Activated CD8-positive, alpha-beta memory T cell treated with anti-CD3 and anti-CD28 coated beads for 24 hours (primary cell): ENCODE measurements around the gene ARHGEF2.

Source experiments
- DNase-seq: peaks from one replicate; pipeline ENCODE4 v3.0.0-alpha.2; 2020

The ARHGEF2 gene

DNA sequence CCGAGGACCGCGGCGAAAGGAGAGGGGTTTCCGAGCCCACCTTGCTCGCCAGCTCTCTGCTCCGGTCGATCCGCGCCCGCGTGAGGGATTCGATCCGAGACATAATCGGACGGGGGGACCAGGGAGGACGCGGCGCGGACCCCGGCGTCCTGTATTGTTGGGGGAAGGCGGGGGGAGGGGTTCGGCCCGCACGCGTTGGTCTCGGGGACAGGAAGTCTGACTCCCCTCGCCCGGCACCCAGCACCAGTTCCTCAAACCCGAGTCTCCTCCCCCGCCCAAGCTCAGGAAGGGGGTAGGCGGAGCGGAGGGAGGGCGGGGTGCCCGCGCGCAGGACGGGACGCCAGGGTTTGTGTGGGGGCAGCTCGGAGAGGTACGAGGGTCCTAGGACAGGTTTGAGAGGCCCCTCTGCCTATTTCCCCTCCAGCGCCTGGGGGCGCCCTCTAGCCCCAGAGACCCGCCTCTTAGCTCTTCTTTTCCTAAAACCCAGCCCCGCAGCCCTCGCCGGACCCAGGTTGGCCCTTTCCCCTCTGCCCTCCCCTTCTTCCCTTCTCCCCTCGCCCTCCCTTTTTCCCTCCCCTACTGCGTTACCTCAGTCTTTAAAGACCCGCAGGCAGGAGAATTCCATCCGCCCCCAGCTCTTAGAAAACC is at the start of gene ARHGEF2:
ARHGEF2 (minus strand) TSS at position 223 of the 648 bp plus-strand sequence; CDS start at position 103, 120 bp downstream.
- DNase-seq, result peak; percentile 91

DNA sequence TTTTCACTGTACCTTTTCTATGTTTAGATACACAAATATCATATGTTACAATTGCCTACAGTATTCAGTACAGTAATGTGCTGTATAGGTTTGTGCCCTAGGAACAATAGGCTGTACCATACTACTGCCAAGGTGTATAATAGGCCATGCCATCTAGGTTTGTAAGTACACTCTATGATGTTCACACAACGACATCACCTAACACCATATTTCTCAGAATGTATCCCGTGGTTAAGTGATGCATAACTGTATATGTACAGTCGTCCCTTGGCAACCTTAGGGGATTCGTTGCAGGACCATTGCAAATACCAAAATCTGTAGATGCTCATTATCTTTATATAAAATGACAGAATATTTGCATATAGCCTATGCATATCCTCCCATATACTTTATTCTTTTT is 48.2 kb upstream of the ARHGEF2 start:
- DNase-seq, result no peak

DNA sequence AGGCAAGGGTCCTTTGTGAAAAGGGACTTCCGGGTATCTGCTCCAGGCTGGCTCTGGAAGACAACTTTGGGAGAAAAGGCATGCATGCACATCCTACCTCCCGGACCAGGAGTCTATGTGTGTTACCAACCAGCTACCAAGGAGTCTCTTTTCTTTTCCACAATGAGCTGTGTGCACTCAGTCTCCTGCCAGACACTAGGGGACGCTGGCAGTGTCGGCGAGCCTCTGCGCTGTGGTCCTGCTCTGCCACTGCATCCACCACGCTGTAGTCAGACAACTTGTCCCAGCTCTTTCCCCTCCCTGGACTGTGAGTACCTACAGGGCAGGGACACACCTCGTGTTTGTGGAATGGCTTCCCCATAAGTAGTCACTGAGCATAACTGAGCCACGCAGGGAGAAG is 47.5 kb upstream of the ARHGEF2 start:
- peak; percentile 62 for DNase-seq

DNA sequence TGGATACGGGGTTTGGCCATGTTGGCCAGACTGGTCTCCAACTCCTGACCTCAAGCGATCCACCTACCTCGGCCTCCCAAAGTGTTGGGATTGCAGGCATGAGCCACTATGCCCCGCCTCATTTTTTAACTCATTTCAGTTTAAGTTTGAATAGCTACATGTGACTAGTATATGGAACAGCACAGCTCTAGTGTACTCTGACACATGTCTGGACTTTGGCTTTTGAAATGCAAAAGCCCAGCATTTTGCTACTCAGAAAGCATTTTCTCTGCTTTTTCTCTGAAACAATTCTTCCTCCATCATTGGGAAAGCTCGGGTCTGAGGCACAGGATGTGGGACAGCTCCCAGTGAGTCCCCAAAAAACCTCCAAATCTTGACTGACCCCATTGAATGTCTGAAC is 46.5 kb upstream of the ARHGEF2 start:
- DNase-seq, result no peak

DNA sequence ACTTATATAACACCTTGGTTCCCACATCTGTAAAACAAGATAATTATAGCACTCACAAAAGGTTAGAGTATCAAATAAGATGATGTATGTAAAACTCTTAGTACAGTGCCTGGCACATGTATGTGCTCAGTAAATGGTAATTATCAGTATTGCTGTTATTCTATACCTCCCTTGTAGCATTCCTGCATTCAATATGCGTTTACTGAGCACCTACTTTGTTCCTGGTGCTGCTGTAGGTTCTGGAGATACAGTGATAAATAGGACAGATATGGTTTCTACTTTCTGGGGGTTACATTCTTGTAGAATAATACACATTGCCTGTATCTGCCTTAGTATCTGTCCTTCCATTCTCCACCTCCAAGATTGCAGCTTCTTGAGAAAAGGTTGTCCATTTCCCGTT is 43.6 kb upstream of the ARHGEF2 start:
- DNase-seq, result no peak

DNA sequence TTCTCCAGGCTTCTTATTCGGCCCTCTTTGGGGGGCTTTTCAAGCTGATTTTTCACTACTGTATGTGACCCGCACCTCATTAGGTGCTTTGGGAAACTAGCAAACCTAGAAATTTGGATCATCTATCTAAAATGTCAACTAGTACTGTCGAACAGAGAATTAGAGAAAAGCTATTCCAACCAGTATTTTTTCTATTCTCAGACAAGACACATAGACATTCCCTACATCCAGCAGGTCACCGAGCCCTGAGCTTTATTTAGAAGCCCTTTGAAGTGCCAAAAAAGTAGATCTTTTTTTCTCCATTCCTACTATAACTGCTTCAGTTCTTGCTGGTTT is 42.7 kb upstream of the ARHGEF2 start:
- no peak for DNase-seq

DNA sequence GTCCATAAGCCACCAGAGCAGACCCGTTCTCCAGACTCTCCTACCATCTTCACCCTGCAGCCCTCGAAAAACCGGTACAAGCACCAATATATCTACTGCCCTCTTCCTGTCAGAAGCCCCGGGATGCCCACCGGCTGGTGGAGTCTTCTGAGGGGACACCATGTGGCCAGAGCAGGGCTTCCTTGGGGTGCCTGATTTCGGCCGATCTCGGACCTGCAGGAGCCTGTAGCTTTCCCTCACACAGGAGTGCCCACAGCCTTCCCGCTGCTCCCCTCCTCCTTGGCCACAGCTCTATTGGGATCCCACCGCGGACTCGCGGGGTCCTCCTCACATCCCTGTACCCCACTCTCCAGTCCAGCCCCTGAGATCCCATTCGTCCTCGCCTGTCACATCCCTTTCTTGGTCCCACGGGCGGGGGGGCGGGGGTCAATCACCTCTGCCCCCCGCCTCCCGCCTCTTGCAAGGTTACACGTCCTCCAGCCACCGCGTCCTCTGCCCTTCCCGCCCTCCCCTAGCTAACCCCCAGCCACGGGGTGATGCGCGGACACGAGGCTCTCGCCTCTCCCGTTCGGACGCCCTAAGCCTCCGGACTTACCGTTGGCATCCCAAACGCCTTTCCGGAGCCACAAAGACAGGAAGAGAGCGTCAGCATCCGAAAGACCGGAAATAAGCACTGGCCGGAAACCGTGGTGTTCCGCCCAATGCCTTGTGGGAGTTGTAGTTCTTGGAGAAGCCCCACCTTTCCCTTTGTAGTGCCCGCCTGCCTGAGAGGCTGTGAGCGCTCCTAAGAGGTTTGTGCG is 42.1 kb upstream of the ARHGEF2 start, which contains the start of gene SSR2:
SSR2 (minus strand) TSS at position 659 of the 800 bp plus-strand sequence. CDS start 784 bp downstream, outside the sequence.
- DNase-seq, result peak; percentile 88

DNA sequence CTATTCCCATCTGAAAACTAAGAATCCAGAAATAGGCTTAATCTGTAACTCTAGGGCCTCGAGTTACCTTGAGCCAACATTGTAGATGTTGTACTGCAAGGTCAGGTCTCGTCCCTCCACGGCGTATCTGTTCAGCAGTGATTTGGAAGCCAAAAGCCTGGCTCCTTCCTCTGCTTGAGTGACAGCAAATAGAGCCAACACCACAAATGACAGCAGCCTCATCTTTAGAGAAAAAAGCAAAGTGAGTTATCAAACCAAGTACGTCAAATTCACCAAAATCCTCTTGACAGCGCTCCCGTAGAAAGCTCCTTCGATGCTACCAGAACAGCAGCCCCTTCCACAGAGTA is 41.6 kb upstream of the ARHGEF2 start:
- no peak for DNase-seq

DNA sequence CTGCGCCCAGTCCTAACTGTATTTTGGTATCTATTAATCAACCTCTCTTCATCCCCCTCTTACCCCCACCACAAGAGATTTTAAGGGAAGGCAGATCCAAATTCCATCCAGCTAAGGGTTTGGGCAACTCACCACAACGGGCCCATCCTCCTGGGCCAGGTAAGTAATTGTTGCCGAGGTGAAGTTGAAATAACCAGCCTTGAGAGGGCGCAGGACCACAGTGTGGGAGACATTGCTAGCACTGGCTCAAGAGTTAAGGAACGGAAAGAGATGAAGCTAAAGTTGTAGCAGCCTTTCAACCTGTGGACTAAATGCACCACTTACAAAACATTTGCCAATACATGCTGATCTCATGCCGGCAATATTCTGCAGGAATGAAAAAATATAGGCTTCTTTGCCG is 36.5 kb upstream of the ARHGEF2 start:
- DNase-seq, result no peak

DNA sequence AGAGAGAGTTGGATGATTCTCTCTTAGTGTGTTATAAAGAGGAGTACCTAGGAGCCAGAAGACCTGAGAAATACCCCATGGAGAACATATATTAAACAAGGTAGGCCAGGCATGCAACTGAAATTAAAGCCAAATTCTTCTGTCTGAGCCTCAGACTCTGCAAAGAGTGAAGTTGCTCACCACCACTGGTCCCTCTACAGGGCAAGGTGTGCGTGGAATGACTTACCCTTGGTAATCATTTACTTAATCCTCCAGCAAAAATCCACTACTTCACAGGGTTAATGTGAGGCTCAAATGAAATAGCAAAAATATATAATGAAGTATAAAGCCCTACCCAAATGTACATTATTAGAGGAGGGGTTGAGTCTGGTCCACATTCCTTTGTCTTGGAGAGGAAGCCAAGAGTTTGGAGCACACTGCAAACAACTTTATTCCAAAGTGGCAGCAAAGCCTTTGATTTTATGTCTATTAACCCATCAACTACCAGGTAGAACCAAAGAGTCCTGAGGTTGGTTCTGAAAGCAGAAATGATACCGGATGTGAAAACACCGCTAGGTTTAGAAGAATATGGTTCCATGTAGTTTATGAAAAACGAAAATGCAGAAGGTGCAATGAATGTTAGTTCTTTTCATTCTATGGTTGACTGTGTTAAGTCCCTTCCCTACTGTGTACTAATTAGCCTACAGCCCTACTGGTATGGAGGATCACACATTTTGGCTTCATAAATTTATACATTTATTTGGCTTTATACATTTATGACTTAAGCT is 33.9 kb upstream of the ARHGEF2 start:
- no peak for DNase-seq

DNA sequence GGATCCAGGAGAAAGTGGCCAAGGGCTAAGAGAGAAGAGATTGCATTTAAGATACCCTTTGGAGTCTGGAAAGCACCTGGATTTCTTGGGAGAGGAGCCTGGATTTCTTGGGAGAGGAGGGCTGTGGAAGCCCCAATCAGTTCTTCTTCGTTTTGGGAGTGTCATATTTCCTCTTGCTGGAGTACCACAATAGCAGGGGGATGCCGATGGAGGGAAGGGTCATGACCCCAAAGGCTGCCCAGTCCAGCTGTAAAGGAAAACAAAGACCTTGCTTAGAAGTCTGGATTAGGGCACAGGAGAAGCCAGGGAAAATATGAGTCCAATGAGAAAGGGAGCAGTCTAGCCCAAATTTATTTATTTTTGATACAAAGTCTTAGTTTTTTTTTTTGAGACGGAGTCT is 31.1 kb upstream of the ARHGEF2 start:
- DNase-seq, result no peak

DNA sequence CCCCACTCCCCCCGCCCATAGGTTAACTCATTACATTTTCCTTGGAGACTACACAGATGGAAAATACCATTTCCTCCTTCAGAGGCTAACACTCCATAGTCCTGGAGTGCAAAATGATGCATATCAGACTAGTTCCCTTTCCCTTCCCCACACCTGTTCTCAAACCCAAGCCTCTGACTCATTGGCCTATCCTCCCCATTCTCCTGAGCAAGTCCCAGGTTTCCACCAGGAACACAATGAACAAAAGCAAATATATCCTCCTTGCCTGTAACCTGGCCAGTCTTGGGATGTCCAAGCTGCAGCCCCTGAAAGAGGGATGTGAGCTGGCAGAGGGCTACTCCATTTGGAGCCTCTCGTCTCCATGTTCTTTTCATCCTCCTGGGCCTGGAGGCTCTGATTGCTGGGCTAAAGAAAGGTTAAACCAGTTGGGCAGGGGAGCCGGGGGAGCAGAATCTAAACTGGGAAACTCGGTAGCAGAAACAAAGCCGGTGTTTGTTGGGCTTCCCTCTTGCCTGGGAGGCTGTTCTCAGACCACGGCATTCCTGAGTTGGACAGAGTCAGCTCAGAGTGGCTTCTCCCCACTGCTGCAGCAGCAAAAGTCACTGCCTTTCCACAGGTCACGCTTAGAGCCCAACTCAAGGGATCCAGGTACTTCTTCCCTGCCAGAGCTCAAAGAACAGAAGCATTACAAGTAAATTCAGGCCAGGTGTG is 28.5 kb upstream of the ARHGEF2 start:
- no peak for DNase-seq

DNA sequence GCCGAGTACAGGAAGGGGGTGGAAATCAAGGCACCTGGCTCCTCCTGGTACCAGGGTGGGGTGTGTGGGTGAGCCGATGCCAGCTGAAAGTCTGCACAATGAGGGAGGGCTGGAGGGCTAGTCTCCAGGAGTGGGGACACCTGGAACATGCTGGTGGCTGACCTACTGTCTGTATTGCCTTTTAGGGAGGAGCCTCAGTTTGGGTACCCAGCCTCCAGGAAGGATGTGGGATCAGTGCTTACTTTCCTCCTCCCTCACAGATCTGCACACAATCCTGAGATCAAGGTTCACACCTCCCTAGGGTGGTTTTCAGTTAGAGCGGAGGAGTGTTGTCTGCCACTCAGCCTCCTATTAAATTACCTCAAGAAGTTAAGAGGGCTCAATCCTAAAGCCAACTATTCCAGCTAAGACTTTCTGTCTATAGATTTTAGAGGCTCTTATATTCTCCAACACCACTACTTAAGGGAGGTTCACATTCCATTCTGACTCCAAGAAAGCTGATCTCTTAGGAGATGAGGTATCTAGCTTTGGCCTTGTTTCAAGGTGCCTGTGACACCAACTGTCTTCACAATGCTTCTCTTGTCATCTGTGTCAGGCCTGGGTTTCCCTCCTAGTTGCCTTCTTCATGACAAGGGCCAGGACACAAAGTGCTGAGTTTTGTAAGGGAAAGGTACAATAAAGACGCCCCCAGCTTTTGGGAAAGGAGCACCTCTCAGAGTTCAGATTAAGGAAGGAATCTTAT is 26.7 kb upstream of the ARHGEF2 start:
- DNase-seq, result peak; percentile 62

DNA sequence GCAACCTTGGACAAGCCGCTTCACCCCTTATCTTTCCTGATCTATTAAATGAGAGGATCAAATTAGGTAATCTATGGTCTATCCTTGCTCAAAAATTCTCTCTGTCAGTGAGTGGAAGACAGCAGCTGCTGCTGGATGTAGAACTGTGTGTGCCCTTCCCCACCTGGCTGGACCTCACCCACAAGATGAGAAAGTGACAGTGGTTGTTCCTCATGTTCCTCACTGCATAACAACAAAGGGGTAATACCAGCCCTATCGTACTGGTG is 25.5 kb upstream of the ARHGEF2 start:
- no peak for DNase-seq

DNA sequence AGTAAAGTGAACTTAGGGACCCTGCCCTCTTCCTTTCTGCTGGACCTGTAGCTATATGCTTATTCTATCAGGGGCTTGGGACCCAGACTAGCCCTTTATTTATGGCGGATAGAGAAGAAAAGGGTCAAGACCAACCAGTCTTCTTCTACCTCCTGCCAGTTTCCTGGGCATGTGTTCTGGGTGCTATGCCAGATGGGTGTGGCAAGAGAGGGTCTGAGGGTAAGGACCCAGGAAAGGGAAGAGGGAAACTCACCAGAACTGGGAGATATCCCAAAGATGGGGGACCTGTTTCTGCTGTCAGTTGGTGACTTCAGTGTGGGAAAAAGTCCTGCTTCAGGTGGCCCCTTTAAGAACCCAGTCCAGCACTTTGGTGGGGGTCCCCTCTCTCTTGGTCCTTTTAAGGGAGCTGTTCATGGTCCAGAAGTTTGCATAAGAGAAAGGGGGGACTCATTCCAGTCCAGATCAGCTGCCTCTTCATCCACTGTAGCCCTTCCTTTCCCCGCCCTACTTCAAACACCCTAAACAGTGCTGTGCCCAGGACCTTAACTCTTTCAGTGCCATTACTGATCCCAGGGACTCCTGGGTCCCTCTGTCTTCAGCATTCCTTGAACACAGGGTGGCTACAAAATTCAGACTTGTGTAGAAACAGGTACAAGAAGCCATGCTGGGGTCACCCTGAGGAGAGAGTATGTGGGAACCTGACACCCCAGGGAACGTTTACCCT is 24.0 kb upstream of the ARHGEF2 start:
- DNase-seq, result no peak

DNA sequence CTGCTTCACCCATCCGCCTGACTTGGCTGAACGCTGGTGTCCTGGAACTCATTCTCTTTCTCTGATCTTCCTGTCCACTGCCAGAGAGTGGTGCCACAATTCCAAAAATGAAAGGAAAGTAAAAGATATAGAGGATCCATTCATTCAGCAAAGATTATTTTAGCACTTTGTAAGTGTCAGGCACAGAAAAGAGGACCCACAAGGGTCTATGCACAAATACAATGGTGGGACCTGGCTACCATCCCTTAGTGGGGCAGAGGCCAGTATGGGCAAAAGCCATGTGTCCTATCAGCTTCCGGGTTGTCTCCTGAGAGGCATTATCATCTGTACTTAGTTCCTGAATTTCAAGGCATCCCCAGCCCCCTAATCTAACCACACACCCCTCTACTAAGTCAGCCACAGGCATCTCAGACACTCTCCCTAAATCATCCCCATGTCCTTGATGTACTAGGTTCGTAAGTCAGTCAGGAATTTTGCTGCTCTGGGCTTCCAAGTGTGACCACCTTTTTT is 23.4 kb upstream of the ARHGEF2 start:
- no peak for DNase-seq

DNA sequence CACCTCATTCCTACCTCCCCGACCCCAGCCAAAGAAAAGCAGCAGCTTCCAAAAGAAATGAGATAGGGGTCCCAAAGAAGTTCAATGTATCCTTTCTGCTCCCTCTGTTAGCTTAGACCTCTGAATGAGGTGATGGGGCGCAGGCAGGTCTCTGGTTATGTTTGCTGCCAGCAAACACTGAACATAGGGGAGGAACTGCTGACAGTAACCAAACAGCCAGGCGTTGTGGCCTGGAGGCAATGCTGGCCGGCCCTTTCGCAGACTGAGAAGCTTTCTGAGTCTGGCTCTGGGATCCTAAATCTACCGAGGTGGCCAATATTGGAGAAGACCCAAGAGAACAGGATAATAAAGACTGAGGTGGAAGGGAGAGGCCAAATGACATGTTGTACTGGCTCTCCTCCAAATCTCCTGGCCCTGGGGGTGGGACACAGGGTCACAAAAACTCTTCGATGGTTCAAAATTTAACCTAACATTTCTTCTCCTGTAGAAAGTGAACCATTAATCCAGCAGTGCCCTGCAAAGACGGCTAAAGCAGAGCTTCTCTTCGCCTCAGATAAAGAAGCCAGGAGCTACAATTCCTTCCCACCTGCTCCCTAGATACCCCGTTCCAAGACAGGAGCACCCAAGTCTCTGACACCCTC is 22.8 kb upstream of the ARHGEF2 start:
- DNase-seq, result no peak

DNA sequence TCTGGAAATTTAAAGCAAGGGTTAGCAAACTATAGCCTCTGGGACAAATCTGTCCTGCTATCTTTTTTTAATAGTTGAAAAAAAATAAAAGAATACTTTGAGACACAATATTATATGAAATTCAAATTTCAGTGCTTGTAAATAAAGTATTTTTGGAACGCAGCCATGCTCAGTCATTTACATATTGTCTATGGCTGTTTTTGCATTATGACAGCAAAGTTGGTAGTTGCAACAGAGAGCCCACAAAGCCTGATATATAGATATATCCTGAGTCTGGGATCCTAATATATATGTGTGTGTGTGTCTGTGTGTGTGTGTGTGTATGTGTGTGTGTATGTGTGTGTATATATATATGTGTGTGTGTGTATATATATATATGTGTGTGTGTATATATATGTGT is 21.6 kb upstream of the ARHGEF2 start:
- DNase-seq, result no peak

DNA sequence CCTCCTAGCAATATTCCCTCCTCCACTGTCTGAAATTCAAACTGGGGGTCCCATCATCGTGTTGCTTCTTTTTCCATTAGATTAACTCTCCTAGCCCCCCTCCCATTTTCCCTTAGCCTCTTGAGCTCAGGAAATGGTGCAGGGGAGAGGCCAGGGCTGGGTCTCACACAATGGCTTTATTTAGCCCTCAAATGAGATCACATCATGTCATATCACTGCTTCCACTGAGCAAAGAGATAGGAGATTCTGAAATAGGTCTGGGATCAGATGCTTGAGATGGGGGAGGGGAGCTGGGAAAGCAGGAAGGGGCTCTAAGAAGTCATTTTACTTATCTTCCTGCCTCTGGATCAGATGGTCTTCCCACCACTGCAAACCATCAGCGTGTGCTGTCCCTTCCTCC is 17.8 kb upstream of the ARHGEF2 start:
- no peak for DNase-seq

DNA sequence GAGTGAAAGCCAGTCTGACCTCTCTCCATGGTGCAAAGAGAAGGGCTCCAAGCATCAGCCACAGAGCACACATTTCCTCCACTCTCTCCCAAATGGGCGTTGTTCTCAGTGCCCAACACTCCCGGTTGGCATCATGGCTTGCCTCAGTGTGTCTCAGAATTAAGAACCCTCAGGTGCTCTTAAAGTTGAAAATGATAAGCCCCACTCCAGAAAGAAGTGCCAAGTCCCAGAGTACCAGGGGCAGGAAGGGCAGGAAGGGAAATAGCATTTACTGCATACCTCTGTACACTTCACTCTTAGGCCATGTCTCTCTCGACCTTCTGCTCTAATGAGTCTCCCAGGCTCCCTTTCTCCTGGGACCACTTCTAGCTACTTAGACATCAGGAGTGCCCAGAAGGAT is 15.2 kb upstream of the ARHGEF2 start:
- DNase-seq, result no peak

DNA sequence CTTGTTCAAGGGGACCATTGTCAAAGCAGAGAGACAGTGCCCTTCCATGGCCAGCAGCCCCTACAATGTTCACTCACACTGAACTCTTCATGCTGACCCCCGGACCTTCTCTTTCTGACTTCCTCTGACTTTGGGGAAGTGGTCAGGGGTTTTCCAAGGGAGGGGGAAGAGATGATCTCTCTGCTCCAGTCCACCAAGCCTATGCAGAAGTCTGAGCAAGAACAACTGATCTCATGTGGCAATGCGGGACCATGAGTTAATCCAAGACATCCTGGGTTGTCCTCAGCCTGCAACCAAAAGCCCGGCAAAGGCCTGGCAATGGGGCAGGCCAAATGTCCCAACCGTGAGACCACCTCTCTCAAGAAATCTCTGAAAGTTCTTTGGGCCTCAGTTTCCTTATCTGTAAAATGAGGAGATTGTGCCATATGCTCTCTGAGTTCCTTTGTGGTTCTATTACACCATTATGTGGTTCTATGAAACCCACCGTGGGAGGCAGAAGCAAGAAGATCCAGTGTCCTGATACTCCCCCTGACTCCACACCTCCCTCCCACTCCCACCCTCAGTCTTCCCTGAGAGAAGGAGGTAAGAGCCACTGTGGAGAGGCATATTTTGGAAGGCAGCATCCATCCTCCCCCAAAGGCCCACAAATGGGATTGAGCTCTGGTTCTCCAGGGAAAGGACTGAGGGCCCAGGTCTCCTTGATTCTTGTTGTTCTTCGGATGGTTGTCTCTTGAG is 11.8 kb upstream of the ARHGEF2 start:
- no peak for DNase-seq
